HepG2 (cell line): Measurements from ENCODE around the gene SMARCC1. TPM values are rescaled to one million over a fixed set of nuclear protein-coding genes. Genes with fewer than 3 reads are reported as not detected.

Experiments used
- GATA4 ChIP-seq: sonication (generic); IDR thresholded peaks from 2 replicates; pipeline ENCODE4 v1.6.1; 2016; ENCODE audit warnings: antibody characterized with exemption, low read depth, borderline replicate concordance
- GATAD1 ChIP-seq: IDR thresholded peaks from 2 replicates; pipeline ENCODE4 v1.6.1; 2016; ENCODE audit warnings: missing genetic modification reagents, missing compliant biosample characterization
- HOXA5 ChIP-seq: sonication (generic); formaldehyde crosslinking; IDR thresholded peaks from 2 replicates; pipeline ENCODE4 v1.4.0; 2020; ENCODE audit warnings: missing genetic modification reagents
- KAT7 ChIP-seq: IDR thresholded peaks from 2 replicates; pipeline ENCODE4 v1.6.1; 2018; ENCODE audit warnings: borderline replicate concordance, missing compliant biosample characterization
- MYC ChIP-seq: sonication (generic); formaldehyde crosslinking; IDR thresholded peaks from 2 replicates; pipeline ENCODE4 v1.9.0; 2021; ENCODE audit warnings: missing genetic modification reagents, borderline replicate concordance
- NPAS2 ChIP-seq: sonication (generic); formaldehyde crosslinking; IDR thresholded peaks from 2 replicates; pipeline ENCODE4 v1.8.0; 2022; ENCODE audit warnings: mild to moderate bottlenecking, missing genetic modification reagents, borderline replicate concordance
- RNF219 ChIP-seq: sonication (generic); formaldehyde crosslinking; IDR thresholded peaks from 2 replicates; pipeline ENCODE4 v1.5.0; 2020; ENCODE audit warnings: mild to moderate bottlenecking, missing genetic modification reagents
- SP1 ChIP-seq, 2 experiments: fragments of 450-650 bp in 1 of 2; sonication (generic) in 1 of 2; formaldehyde crosslinking in 1 of 2; IDR thresholded peaks; 2 replicates each; pipeline versions ENCODE4 v1.4.0 to v1.6.1; 2016 to 2020; ENCODE audit warnings: missing genetic modification reagents in 1 of 2
- STAT5B ChIP-seq: sonication (generic); formaldehyde crosslinking; IDR thresholded peaks from 2 replicates; pipeline ENCODE4 v1.4.0; 2020; ENCODE audit warnings: missing genetic modification reagents
- TFDP2 ChIP-seq: sonication (generic); formaldehyde crosslinking; IDR thresholded peaks from 2 replicates; pipeline ENCODE4 v1.4.0; 2020; ENCODE audit warnings: missing genetic modification reagents
- THAP9 ChIP-seq: sonication (generic); formaldehyde crosslinking; IDR thresholded peaks from 2 replicates; pipeline ENCODE4; 2020; ENCODE audit warnings: missing genetic modification reagents, mild to moderate bottlenecking, borderline replicate concordance
- TP53 ChIP-seq: sonication (generic); formaldehyde crosslinking; conservative IDR thresholded peaks from 2 replicates; pipeline ENCODE4 v1.4.0; 2020; ENCODE audit warnings: missing genetic modification reagents
- ZBTB44 ChIP-seq: sonication (generic); formaldehyde crosslinking; IDR thresholded peaks from 2 replicates; pipeline ENCODE4 v1.4.0; 2020; ENCODE audit warnings: missing genetic modification reagents
- ZFAT ChIP-seq: sonication (generic); formaldehyde crosslinking; conservative IDR thresholded peaks from 2 replicates; pipeline ENCODE4 v1.8.1; 2023; ENCODE audit warnings: missing genetic modification reagents, inconsistent platforms
- ZNF552 ChIP-seq: sonication (generic); formaldehyde crosslinking; IDR thresholded peaks from 2 replicates; pipeline ENCODE4 v1.9.0; 2022; ENCODE audit warnings: missing genetic modification reagents, mild to moderate bottlenecking, borderline replicate concordance
- polyA plus RNA-seq, 8 experiments: library from polyadenylated mRNA; depleted of rRNA in 3 of 8; stranded (reverse) in 7 of 8; unstranded in 1 of 8; fragments of >200 nt; fragmentation: Illumina TruSeq in 4 of 8; extraction: Trizol in 4 of 8; gene quantifications; 2 replicates each; pipeline versions ENCODE4 v1.2.1 to v1.2.3, GENCODE V29; 2011 to 2016; ENCODE audit warnings: low read depth in 4 of 8, missing spikeins in 1 of 8, mixed read lengths in 1 of 8; ENCODE audit not compliant: insufficient read depth in 1 of 8
- total RNA-seq, 5 experiments: library from RNA; depleted of rRNA; stranded (reverse); fragments of >200 nt; fragmentation: Illumina TruSeq; extraction: Trizol; gene quantifications; 2 replicates each; pipeline ENCODE4 v1.2.3, GENCODE V29; 2016; ENCODE audit warnings: low read depth in 1 of 5

The SMARCC1 gene
- total and polyA plus RNA-seq, 2 of the 13 experiments (the other 11 are each of a cell fraction or from before 2014, with no cell fraction given) = 47.9 to 58.4 TPM

GRCh38 chr3:47766186-47766585 lies 15.5 kb downstream of the SMARCC1 start (continued):
- TF ChIP-seq ZBTB44 (CRISPR knock-in tag) = no peak
- TF ChIP-seq RNF219 (CRISPR knock-in tag) = no peak
- TF ChIP-seq GATA4 = no peak
- no peak for TF ChIP-seq NPAS2 (CRISPR knock-in tag)
- no peak for TF ChIP-seq HOXA5
- no peak for TF ChIP-seq ZFAT (CRISPR knock-in tag)
- TF ChIP-seq MYC (CRISPR knock-in tag) = no peak
- TF ChIP-seq STAT5B (CRISPR knock-in tag) = no peak
- TF ChIP-seq THAP9 (CRISPR knock-in tag) = no peak
- TF ChIP-seq TFDP2 (CRISPR knock-in tag) = no peak
- TF ChIP-seq ZNF552 (CRISPR knock-in tag) = no peak
- TF ChIP-seq GATAD1 (CRISPR knock-in tag) = no peak
- TF ChIP-seq TP53 (CRISPR knock-in tag) = no peak
- TF ChIP-seq SP1 (IDR thresholded peaks at IDR 0.05) = no peak
- no peak for TF ChIP-seq SP1 (CRISPR knock-in tag; IDR thresholded peaks at IDR 0.05)
- TF ChIP-seq KAT7 (CRISPR knock-in tag) = no peak
